Immature natural killer cell (primary cell): Measurements from ENCODE around the gene MTG1. TPM values are rescaled to one million over a fixed set of nuclear protein-coding genes. Genes with fewer than 3 reads are reported as not detected.
"Not testable (repeated sequence)": the region's sequence is repeated elsewhere in the genome, so short reads cannot be mapped to it uniquely, and the experiment has no call there.

Source experiments
- DNase-seq, 3 donors: peaks; one replicate each; pipeline ENCODE4 v3.0.0; 2022; ENCODE audit warnings: mixed read lengths in 1 of 3
- H3K27ac Mint-ChIP-seq, 6 donors: one replicate each; pipeline ENCODE4 v1.8.0; 2020; ENCODE audit warnings: mixed read lengths in 6 of 6, mild to moderate bottlenecking in 5 of 6, inconsistent platforms in 4 of 6, moderate library complexity in 3 of 6
- H3K27me3 Mint-ChIP-seq, 3 donors: one replicate each; pipeline ENCODE4 v1.8.0; 2020 to 2021; ENCODE audit warnings: low read depth in 3 of 3, mild to moderate bottlenecking in 3 of 3, mixed read lengths in 3 of 3, moderate library complexity in 3 of 3, inconsistent platforms in 1 of 3
- H3K36me3 Mint-ChIP-seq, 3 donors: one replicate each; pipeline ENCODE4 v1.8.0; 2020; ENCODE audit warnings: mixed read lengths in 3 of 3, inconsistent platforms in 2 of 3, mild to moderate bottlenecking in 2 of 3
- H3K4me1 Mint-ChIP-seq, 2 donors: one replicate each; pipeline ENCODE4 v1.8.0; 2020; ENCODE audit warnings: inconsistent platforms in 2 of 2, mild to moderate bottlenecking in 2 of 2, mixed read lengths in 2 of 2, moderate library complexity in 1 of 2
- H3K4me3 Mint-ChIP-seq, 5 donors: one replicate each; pipeline ENCODE4 v1.8.0; 2020; ENCODE audit warnings: mild to moderate bottlenecking in 5 of 5, mixed read lengths in 5 of 5, inconsistent platforms in 3 of 5, moderate library complexity in 3 of 5
- H3K9me3 Mint-ChIP-seq, 6 donors: one replicate each; pipeline ENCODE4 v1.8.0; 2020; ENCODE audit warnings: mild to moderate bottlenecking in 6 of 6, mixed read lengths in 6 of 6, inconsistent platforms in 4 of 6, moderate library complexity in 3 of 6
- polyA plus RNA-seq, 3 donors: library from polyadenylated mRNA; unstranded; fragments of 300-500 nt; fragmentation: Illumina TruSeq; gene quantifications; one replicate each; pipeline ENCODE4 v1.2.3, GENCODE V29; 2021

MTG1 gene
- polyA plus RNA-seq, 3 donors from 2014 or later, result 45.5 to 60.3 (median 58.3) TPM

- Mint-ChIP-seq H3K4me3 (peak overlapping the region in 3 of 5 donors; percentile 30 to 54 (median 42)), H3K4me1 (peaks cover 0 to 3% of the 10 kb centered on the region in 2 donors), H3K27me3 (no peaks in the 10 kb centered on the region), H3K27ac (no peak overlapping the region), H3K9me3 (peaks cover 0 to 2% (median 0%) of the 10 kb centered on the region in 6 donors), H3K36me3 (peaks cover 0 to 3% (median 0%) of the 10 kb centered on the region in 3 donors)
- no peak for DNase-seq
These were observed 29.1 kb downstream of the MTG1 start for GRCh38 chr10:133422807-133423771.

- H3K4me1 Mint-ChIP-seq, H3K27me3 Mint-ChIP-seq, H3K4me3 Mint-ChIP-seq, DNase-seq, H3K27ac Mint-ChIP-seq, H3K36me3 Mint-ChIP-seq: not testable (repeated sequence)
- peaks cover 0 to 11% (median under 1%) of the 10 kb centered on the region in 6 donors for H3K9me3 Mint-ChIP-seq
These were observed 30.1 kb downstream of the MTG1 start for GRCh38 chr10:133424102-133424501.

- not testable (repeated sequence) for H3K4me1 Mint-ChIP-seq, H3K36me3 Mint-ChIP-seq, H3K27ac Mint-ChIP-seq, H3K27me3 Mint-ChIP-seq, DNase-seq
- peaks cover 0 to 11% (median 2%) of the 10 kb centered on the region in 6 donors for H3K9me3 Mint-ChIP-seq
- peak within 1 kb of the TSS in 2 of 5 donors; percentile 42 to 54 for H3K4me3 Mint-ChIP-seq
These were observed 30.6 kb downstream of the MTG1 start, which contains the start of gene SPRN for GRCh38 chr10:133424601-133425000. SPRN (minus strand) TSS chr10:133424625; CDS start chr10:133423681, 944 bp downstream.

GRCh38 chr10:133429571-133429970 is 35.6 kb downstream of the MTG1 start:
- not testable (repeated sequence) for H3K27me3 Mint-ChIP-seq, H3K36me3 Mint-ChIP-seq, DNase-seq, H3K27ac Mint-ChIP-seq, H3K4me1 Mint-ChIP-seq, H3K4me3 Mint-ChIP-seq
- peaks cover 0 to 11% (median under 1%) of the 10 kb centered on the region in 6 donors for H3K9me3 Mint-ChIP-seq

GRCh38 chr10:133431888-133432613 is 38.1 kb downstream of the MTG1 start:
- Mint-ChIP-seq H3K27me3 (peaks cover 0 to 11% (median 3%) of the 10 kb centered on the region in 3 donors), H3K9me3 (peaks cover 0 to 11% (median under 1%) of the 10 kb centered on the region in 6 donors)
- DNase-seq, H3K4me1 Mint-ChIP-seq, H3K27ac Mint-ChIP-seq, H3K4me3 Mint-ChIP-seq, H3K36me3 Mint-ChIP-seq: not testable (repeated sequence)

GRCh38 chr10:133432789-133433188 is 38.8 kb downstream of the MTG1 start:
- H3K4me1 Mint-ChIP-seq, DNase-seq, H3K36me3 Mint-ChIP-seq, H3K4me3 Mint-ChIP-seq, H3K27ac Mint-ChIP-seq: not testable (repeated sequence)
- peaks cover 0 to 11% (median 3%) of the 10 kb centered on the region in 3 donors for H3K27me3 Mint-ChIP-seq
- H3K9me3 Mint-ChIP-seq, result peaks cover 0 to 11% (median 1%) of the 10 kb centered on the region in 6 donors

GRCh38 chr10:133438711-133439273 is 44.8 kb downstream of the MTG1 start:
- Mint-ChIP-seq H3K4me1 (peaks cover 22 to 34% of the 10 kb centered on the region in 2 donors), H3K27me3 (peaks cover 0 to 10% (median 5%) of the 10 kb centered on the region in 3 donors), H3K9me3 (peaks cover 0 to 6% (median 0%) of the 10 kb centered on the region in 6 donors), H3K27ac (no peak overlapping the region), H3K36me3 (no peaks in the 10 kb centered on the region), H3K4me3 (no peak overlapping the region)
- peak in 2 of 3 donors; percentile 17 to 23 for DNase-seq

GRCh38 chr10:133439517-133440461 is 45.8 kb downstream of the MTG1 start:
- Mint-ChIP-seq H3K4me1 (peaks cover 22 to 34% of the 10 kb centered on the region in 2 donors), H3K4me3 (no peak overlapping the region), H3K36me3 (no peaks in the 10 kb centered on the region), H3K27me3 (peaks cover 0 to 8% (median 5%) of the 10 kb centered on the region in 3 donors), H3K9me3 (peaks cover 0 to 6% (median 0%) of the 10 kb centered on the region in 6 donors), H3K27ac (no peak overlapping the region)
- DNase-seq, result no peak

GRCh38 chr10:133440633-133441285 is 46.8 kb downstream of the MTG1 start:
- Mint-ChIP-seq H3K4me3 (peak overlapping the region in 1 of 5 donors; percentile 38), H3K9me3 (peaks cover 0 to 10% (median 5%) of the 10 kb centered on the region in 6 donors), H3K27ac (no peak overlapping the region), H3K27me3 (peaks cover 0 to 8% (median 5%) of the 10 kb centered on the region in 3 donors), H3K36me3 (no peaks in the 10 kb centered on the region), H3K4me1 (peaks cover 22 to 34% of the 10 kb centered on the region in 2 donors)
- no peak for DNase-seq

GRCh38 chr10:133441356-133441755 is 47.4 kb downstream of the MTG1 start:
- H3K27ac Mint-ChIP-seq, H3K36me3 Mint-ChIP-seq, H3K27me3 Mint-ChIP-seq, DNase-seq: not testable (repeated sequence)
- Mint-ChIP-seq H3K4me3 (peak overlapping the region in 3 of 5 donors; percentile 35 to 51 (median 50)), H3K4me1 (peaks cover 22 to 34% of the 10 kb centered on the region in 2 donors), H3K9me3 (peaks cover 0 to 10% (median 5%) of the 10 kb centered on the region in 6 donors)

GRCh38 chr10:133441780-133442179 is 47.8 kb downstream of the MTG1 start:
- Mint-ChIP-seq H3K27me3 (peaks cover 0 to 5% (median 3%) of the 10 kb centered on the region in 3 donors), H3K36me3 (peaks cover 0 to 2% (median 2%) of the 10 kb centered on the region in 3 donors), H3K9me3 (peaks cover 3 to 11% (median 7%) of the 10 kb centered on the region in 6 donors), H3K4me1 (peaks cover 22 to 37% of the 10 kb centered on the region in 2 donors), H3K27ac (peak overlapping the region in 4 of 6 donors; percentile 22 to 72 (median 63)), H3K4me3 (peak overlapping the region; percentile 35 to 71 (median 42))
- no peak for DNase-seq
